Stimulated activated CD8-positive, alpha-beta memory T cell treated with anti-CD3 and anti-CD28 coated beads, Interleukin-7, amount 100 ng/mL, for 1 hour (primary cell): Measurements from ENCODE around the gene RNFT2.
"Not testable (repeated sequence)": the region's sequence is repeated elsewhere in the genome, so short reads cannot be mapped to it uniquely, and the experiment has no call there.

Experiments used
- DNase-seq, 2 donors: peaks; one replicate each; pipeline ENCODE4 v3.0.0-alpha.2; 2020; ENCODE audit warnings: low read depth in 2 of 2

RNFT2 gene

GRCh38 chr12:116794725-116795124, 56.6 kb downstream of the RNFT2 start:
- DNase-seq = no peak

DNA sequence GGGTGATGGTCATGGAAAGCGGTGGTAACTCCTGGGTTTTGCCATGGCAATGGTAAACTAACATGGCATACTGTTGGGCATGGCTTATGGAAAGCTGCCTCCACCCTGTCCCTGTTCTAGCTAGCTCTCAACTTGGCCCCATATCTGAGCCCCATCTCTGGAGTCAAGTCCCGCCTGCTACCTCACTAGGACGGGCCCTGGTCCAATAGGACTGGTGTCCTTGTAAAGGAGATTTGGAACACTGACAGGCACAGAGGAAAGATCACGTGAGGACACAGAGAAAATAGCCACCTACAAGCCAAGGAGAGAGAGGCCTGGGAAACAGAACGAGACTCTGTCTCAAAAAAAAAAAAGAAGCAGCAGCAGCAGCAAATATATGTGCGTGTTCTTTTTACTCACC, 59.8 kb downstream of the RNFT2 start:
- no peak for DNase-seq

GRCh38 chr12:116798719-116799118, 60.6 kb downstream of the RNFT2 start:
- no peak for DNase-seq

DNA sequence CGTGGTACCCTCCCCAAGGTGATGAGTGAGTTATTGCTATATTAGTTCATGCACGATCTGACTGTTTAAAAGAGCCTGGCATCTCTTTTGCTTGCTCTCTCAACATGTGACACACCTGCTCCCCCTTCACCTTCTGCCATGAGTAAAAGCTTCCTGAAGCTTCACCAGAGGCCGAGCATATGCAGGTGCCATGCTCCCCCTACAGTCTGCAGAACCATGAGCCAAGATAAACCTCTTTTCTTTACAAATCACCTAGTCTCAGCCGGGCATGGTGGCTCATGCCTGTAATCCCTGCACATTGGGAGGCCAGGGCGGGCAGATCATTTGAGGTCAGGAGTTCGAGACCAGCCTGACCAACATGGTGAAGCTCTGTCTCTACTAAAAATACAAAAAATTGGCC, 61.8 kb downstream of the RNFT2 start:
- DNase-seq = no peak

GRCh38 chr12:116800918-116801317, 62.8 kb downstream of the RNFT2 start:
- DNase-seq = no peak

- no peak for DNase-seq
These were observed 63.9 kb downstream of the RNFT2 start for GRCh38 chr12:116802018-116802417.

DNA sequence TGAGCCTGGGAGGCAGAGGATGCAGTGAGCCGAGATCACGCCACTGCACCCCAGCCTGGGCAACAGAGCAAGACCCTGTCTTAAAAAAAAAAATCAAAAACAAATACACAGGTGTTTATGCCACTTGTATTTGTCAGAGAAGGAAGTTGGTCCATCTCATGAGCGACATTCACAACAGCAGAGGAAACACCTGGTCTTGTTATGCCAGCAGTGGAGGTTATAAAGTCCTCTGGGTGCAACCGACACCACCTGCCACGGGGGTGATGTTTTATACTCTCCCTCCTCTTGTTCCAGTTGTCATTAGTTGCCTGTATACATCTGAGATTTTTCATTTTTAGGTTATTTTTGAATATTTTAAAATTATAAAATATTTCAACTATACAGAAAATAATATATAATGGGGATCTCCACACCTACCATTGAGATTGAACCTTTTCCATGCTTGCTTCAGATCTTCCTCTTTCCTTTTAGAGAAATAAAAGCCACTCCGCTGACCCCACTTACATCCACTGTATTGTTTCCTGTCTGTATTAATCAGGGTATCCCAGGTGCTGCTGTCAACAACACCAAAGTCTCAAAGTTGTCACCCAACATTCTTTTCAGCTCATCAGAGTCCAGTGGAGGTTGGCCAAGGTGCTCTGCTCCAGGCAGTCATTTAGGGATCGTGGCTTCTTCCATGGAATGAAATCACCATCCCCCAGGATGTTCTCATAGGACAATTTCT, 65.1 kb downstream of the RNFT2 start:
- DNase-seq = no peak

DNA sequence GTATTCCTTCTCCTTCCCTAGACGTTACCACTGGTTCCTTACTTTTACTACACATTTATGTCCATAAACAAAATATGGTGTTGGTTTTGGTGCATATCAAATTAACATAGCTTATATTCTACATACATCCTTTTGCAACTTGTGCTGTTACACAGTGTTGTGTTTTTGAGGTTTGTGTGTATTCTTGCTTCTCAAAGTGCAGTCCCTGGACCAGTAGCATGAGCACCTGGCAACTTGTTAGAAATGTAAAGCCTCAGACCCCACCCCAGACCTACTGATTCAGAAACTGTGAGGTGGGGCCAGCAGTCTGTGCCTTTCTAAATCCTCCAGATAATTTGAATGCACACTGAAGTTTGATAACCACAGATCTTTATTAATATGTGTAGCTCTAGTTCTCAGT, 65.9 kb downstream of the RNFT2 start:
- DNase-seq = no peak

DNA sequence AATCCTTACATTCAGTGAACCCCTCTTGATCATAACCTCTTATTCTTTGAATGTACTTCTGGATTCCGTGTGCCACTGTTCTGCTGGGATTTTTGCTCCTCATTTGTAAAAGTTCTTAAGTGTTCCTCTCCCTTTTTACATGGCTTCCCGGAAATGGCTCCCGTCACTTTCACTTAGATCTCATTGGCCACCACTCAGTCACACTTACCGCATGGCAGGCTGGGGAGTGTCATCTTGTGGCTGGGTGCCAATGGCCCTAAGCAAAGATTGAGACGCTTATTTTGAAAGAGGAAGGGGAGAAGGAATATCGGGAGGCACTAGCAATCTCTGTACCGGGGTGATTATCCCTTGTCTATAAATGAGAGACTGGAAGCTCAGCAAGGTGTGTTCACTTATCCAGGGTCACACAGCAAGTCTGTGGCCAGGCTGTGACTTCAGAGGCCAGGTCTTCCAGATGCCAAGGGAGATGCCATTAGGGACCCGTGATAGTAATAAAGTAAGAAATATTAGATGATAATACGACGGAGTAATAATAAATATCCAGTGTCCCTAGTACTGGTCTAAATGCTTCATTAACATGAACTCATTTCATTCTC, 68.8 kb downstream of the RNFT2 start:
- no peak for DNase-seq

GRCh38 chr12:116807546-116807945, 69.4 kb downstream of the RNFT2 start:
- no peak for DNase-seq

DNA sequence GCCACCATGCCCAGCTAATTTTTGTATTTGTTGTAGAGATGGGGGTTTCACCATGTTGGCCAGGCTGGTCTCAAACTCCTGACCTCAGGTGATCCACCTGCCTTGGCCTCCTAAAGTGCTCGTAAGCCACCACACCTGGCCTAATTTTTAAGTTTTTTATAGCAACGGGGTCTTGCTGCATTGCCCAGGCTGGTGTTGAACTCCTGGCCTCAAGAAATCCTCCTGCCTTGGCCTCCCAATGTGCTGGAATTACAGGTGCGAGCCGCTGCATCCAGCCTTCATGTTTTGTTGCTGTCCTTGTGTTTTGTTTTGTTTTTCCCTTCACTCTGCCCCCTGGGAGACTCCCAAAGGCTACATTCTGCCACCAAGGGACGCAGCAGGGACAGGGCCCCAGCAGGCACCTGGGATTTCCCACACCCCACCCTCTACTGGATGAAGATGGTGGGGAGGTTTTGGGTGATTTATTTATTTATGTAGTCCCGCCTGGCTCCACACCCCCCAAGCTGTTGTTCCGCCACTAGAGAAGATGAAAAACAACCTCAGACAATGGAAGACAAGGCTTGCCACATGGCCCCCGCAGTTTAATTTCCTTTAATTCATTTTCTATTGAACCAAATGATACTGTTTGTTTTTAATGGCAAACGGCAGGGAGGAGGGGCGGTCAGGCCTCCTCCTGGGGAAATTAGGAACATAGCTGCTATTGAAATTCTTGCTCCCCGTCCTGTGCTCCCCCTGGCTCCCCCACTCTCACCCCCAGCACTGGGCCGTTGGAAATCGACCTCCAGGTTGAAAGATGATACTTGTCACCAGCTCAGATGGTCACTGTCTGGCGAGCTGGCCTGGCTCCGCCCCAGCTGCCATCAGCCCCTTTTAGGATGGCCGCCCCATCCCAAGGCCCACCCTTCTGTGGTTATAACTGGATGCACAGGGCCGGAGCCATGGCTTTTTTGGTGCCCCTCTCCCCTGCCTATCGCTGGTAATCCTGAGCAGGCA, 70.3 kb downstream of the RNFT2 start:
- DNase-seq = no peak

GRCh38 chr12:116812238-116812637, 74.1 kb downstream of the RNFT2 start:
- no peak for DNase-seq

DNA sequence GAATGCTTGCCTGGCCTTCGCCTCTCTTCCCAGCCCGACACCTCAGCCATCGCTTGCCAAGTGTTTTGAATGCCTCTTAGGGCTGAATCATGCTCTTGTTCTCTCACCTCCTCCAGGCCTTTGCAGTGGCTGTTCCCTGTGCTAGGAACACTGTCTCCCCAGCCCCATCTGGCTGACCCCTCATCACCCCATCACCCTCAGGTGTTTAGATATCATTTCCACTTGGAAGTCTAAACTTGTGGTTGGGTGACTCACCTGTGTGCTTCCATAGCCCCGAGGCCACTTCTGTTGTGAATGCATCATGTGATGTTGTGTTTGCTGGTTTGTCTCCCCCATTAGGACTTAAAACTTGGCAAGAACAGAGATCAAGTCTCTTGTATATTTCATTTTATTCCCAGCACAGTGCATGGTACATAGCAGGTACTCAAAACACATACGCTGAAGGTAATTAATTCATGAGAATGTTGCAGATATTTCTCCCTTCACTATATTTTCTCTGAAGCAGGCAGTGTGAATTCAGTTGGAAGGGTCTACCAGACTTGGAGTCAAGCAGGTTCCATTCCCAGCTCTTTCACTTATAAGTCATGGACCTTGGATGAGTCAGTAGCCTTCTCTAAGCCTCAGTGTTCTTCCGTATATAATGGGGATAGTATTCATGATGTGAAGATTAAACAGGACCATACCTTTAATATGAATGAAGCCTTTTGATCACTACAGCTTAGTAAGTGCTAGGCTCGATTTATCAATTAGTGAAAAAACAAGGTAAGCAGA, 75.3 kb downstream of the RNFT2 start:
- no peak for DNase-seq

DNA sequence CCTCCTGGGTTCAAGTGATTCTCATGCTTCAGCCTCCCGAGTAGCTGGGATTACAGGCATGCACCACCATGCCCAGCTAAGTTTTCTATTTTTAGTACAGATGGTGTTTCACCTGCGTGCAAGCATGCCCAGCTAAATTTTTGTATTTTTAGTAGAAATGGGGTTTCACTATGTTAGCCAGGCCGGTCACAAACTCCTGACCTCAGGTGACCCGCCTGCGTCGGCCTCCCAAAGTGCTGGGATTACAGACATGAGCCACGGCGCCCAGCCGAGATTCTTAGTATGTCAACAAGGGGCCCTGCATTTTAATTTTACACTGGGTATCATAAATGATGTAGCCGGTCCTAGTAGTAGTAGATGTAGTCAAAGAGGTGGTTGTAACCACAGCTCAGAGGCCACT, 76.7 kb downstream of the RNFT2 start:
- DNase-seq = not testable (repeated sequence)

GRCh38 chr12:116818341-116818856, 80.3 kb downstream of the RNFT2 start:
- no peak for DNase-seq

DNA sequence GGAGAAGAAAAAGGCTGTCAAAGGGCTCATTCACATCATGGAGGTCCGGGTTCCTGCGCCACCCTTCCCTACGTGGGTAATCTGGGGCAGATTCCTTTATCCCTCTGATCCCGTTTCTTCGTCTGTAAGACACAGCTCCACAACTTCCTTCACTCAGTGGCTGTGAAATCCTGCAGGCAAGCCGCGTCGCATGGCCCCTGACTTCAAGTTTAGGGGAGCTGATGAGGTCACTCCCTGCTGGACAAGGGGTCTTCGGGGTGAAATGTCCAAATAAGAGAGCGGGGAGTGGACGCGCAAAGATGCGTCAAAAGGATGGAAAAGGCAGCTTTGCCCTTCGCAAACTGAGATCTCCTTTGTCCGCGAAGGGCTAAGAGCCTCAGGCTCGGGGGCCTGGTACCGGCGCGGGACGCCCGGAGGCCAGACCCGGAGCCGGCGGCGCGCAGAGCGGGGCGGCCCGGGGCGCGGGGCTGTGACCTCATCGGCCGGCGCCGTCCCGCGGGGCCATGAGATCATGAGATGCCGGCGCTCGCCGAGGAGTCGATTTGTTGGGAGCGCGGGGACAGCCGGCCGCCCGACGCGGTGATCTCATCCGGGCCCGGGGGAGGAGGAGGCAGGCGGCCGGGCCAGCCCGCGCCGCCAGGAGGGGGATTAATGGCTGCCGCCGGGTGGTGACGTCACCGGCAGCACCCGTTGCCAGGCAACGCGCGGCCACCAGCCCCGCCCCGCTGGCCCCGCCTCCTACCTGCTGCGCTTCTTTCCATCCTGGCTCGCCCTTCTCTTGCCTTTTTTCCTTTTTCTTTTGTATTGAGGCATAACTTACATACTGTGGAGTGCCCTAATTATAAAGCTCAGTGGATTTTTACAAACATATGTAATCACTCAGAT, 81.1 kb downstream of the RNFT2 start:
- DNase-seq = peak; percentile 78 to 81

DNA sequence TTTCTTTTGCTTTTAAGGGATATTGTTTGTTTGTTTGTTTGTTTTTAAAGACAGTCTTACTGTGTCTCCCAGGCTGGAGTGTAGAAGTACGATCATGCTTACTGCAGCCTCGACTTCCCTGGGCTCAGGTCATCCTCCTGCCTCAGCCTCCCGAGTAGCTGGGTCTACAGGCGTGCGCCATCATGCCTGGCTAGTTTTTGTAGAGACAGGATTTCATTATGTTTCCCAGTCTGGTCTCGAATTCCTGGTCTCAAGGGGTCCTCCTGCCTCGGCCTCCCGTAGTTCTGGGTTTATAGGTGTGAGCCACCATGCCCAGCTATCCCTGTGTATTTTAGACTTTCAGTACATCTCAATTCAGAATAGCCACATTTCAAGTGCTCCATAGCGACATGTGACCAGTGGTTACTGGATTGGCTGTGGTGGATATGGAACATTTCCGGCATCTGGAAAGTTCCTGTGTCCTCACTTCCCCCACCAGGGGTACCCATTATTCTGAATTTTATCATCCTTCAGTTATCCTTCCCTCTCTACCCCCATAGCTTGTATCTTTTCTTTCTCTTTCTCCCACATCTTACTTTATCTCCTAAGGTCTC, 82.0 kb downstream of the RNFT2 start:
- DNase-seq = no peak

DNA sequence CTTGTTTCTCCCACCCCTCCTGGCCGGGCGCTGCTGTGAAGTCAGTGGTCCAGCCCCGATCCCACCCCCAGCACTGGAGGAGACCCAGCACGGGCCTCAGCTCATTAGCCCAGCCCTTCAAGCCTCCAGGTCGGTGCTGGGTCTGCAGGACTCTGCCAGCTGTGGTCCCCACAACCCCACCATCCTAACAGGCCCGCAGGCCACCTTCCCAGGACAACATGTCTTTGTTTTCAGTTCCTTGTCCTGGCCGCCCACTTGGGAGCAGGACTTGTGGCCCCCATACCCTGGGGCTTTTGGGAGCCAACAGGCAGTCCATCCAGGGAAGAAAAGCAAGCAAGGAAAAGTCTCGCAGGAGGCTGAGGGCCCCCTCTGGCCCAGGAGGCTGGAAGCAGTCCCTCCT, 83.2 kb downstream of the RNFT2 start:
- DNase-seq = no peak

DNA sequence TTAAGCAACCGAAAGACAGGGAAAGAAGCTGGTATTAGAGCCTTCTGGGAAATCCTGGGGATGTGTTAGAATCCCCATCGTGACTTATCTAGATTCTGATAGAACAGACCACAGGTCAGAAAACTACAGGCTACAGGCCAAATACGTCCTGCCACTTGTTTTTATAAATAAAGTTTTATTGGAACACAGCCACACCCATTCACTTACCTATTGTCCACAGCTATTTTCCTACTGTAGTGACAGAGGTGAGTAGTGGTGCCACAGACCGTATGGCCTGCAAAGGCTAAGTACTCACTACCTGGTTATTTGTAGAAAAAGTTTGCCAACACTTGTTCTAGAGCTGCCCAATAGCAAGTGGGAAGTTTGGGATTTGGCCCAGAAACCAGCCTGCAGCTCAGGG, 89.3 kb downstream of the RNFT2 start:
- DNase-seq = no peak

DNA sequence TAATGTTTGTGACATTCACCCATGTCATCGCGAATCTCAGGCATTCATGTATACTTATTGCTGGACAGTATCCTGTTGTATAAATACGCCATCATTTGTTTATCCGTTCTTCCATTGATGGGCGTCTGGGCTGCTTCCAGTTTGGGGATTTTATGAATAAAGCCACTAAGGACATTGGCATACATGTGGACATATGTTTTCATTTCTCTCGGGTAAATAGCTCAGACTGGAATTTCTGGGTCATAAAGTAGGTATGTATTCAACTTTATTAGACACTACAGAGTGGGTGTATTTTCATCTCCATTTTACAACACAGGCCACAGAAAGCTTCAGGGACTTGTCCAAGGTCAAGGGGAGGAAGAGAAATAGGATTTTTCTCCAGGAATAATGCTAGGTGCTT, 94.2 kb downstream of the RNFT2 start:
- DNase-seq = no peak
